A549 (cell line): ENCODE measurements around the gene GNAL.

Experiments used
- CTCF ChIP-seq: fragments of >200 bp; sonication (Bioruptor Twin); formaldehyde crosslinking; IDR thresholded peaks from 3 replicates; pipeline ENCODE4 v1.5.1; 2016
- E2F6 ChIP-seq: IDR thresholded peaks from 2 replicates; pipeline ENCODE4 v1.6.1; 2012; ENCODE audit warnings: low read depth, borderline replicate concordance
- EP300 ChIP-seq, 2 experiments: fragments of >200 bp; sonication (Bioruptor Twin); formaldehyde crosslinking; IDR thresholded peaks; 2 replicates in 1 of 2; 3 replicates in 1 of 2; pipeline ENCODE4 v1.6.1; 2016 to 2017
- HMGXB4 ChIP-seq: fragments of 250-450 bp; sonication (Bioruptor Pico); IDR thresholded peaks from 2 replicates; pipeline ENCODE4 v1.5.0; 2021; ENCODE audit warnings: mild to moderate bottlenecking, moderate library complexity, borderline replicate concordance
- MAX ChIP-seq: IDR thresholded peaks from 2 replicates; pipeline ENCODE4 v1.6.1; 2012
- POLR2A ChIP-seq: IDR thresholded peaks from 2 replicates; pipeline ENCODE4 v1.6.1; 2012; ENCODE audit warnings: mild to moderate bottlenecking, low read length
- POLR2AphosphoS2 ChIP-seq: conservative IDR thresholded peaks from 2 replicates; pipeline ENCODE4 v1.6.1; 2012; ENCODE audit warnings: low read length, improper control_type of control experiment, inconsistent platforms
- RAD21 ChIP-seq, 2 experiments: fragments of >200 bp in 1 of 2; sonication (Bioruptor Twin) in 1 of 2; formaldehyde crosslinking in 1 of 2; IDR thresholded peaks in 1 of 2; conservative IDR thresholded peaks in 1 of 2; 2 replicates in 1 of 2; 3 replicates in 1 of 2; pipeline ENCODE4 v1.6.1; 2012 to 2018; ENCODE audit warnings: inconsistent platforms in 1 of 2
- RARB ChIP-seq: fragments of 250-450 bp; sonication (Bioruptor Pico); IDR thresholded peaks from 2 replicates; pipeline ENCODE4 v1.8.0; 2021; ENCODE audit warnings: mild to moderate bottlenecking, moderate library complexity
- REST ChIP-seq: fragments of 200-600 bp; sonication (generic); IDR thresholded peaks from 2 replicates; pipeline ENCODE4 v1.6.1; 2016; ENCODE audit warnings: antibody characterized with exemption, mild to moderate bottlenecking, moderate library complexity
- SREBF2 ChIP-seq: fragments of 450-650 bp; IDR thresholded peaks from 2 replicates; pipeline ENCODE4 v1.6.1; 2014; ENCODE audit warnings: mild to moderate bottlenecking, moderate library complexity

GRCh38 chr18:11792632-11793031 is 103.6 kb downstream of the GNAL start:
- TF ChIP-seq HMGXB4 (no peak), SREBF2 (no peak), RARB (CRISPR knock-in tag) (no peak), MAX (no peak), CTCF (no peak), EP300 (IDR thresholded peaks at IDR 0.05) (no peak), REST (no peak), RAD21 (conservative IDR thresholded peaks at IDR 0.05 in 1 of 2, IDR thresholded peaks at IDR 0.05 in 1 of 2) (no peak), E2F6 (no peak), POLR2A (no peak), POLR2AphosphoS2 (no peak)
